NCI-H1417 (cell line): ENCODE measurements around the gene CRYGN.

Experiments used
- DNase-seq, 3 experiments: peaks; one replicate each; lab custom pipeline; 2025; lab: John Stamatoyannopoulos, UW

CRYGN gene

GRCh38 chr7:151406886-151407583, 32.9 kb downstream of the CRYGN start:
- no peak for DNase-seq

GRCh38 chr7:151406051-151406875, 33.7 kb downstream of the CRYGN start:
- DNase-seq, result no peak

- DNase-seq, result no peak
Observed at GRCh38 chr7:151405588-151405987, 34.4 kb downstream of the CRYGN start.

GRCh38 chr7:151405056-151405455, 34.9 kb downstream of the CRYGN start:
- no peak for DNase-seq

GRCh38 chr7:151404216-151405011, 35.5 kb downstream of the CRYGN start:
- no peak for DNase-seq

- DNase-seq, result no peak
Observed at GRCh38 chr7:151403764-151404163, 36.2 kb downstream of the CRYGN start.

- no peak for DNase-seq
Observed at GRCh38 chr7:151402029-151402835, 37.7 kb downstream of the CRYGN start.

- peak in 1 of 3 experiments; percentile 34 for DNase-seq
Observed at GRCh38 chr7:151400626-151401315, 39.2 kb downstream of the CRYGN start.

GRCh38 chr7:151399906-151400305, 40.0 kb downstream of the CRYGN start:
- DNase-seq, result no peak

GRCh38 chr7:151399305-151399601, 40.7 kb downstream of the CRYGN start:
- DNase-seq, result no peak

- DNase-seq, result no peak
Observed at GRCh38 chr7:151398446-151399304, 41.3 kb downstream of the CRYGN start.

GRCh38 chr7:151397026-151397425, 42.9 kb downstream of the CRYGN start:
- DNase-seq, result no peak

- no peak for DNase-seq
Observed at GRCh38 chr7:151396328-151396970, 43.5 kb downstream of the CRYGN start.

GRCh38 chr7:151395036-151395367, 44.9 kb downstream of the CRYGN start:
- DNase-seq, result no peak

- no peak for DNase-seq
Observed at GRCh38 chr7:151394076-151395035, 45.6 kb downstream of the CRYGN start.

- no peak for DNase-seq
Observed at GRCh38 chr7:151393031-151393977, 46.6 kb downstream of the CRYGN start.

GRCh38 chr7:151392426-151392825, 47.5 kb downstream of the CRYGN start:
- DNase-seq, result no peak

GRCh38 chr7:151392002-151392401, 47.9 kb downstream of the CRYGN start:
- no peak for DNase-seq
